SH-SY5Y (cell line): ENCODE results near the gene TMEM235.

Experiments used
- GATA2 ChIP-seq: IDR thresholded peaks from 2 replicates; pipeline ENCODE4 v1.6.1; 2011; ENCODE audit warnings: mild to moderate bottlenecking, low read depth, low read length
- GATA3 ChIP-seq: IDR thresholded peaks from 2 replicates; pipeline ENCODE4 v1.6.1; 2011; ENCODE audit warnings: low read depth, mild to moderate bottlenecking, low read length, moderate library complexity

The TMEM235 gene

DNA sequence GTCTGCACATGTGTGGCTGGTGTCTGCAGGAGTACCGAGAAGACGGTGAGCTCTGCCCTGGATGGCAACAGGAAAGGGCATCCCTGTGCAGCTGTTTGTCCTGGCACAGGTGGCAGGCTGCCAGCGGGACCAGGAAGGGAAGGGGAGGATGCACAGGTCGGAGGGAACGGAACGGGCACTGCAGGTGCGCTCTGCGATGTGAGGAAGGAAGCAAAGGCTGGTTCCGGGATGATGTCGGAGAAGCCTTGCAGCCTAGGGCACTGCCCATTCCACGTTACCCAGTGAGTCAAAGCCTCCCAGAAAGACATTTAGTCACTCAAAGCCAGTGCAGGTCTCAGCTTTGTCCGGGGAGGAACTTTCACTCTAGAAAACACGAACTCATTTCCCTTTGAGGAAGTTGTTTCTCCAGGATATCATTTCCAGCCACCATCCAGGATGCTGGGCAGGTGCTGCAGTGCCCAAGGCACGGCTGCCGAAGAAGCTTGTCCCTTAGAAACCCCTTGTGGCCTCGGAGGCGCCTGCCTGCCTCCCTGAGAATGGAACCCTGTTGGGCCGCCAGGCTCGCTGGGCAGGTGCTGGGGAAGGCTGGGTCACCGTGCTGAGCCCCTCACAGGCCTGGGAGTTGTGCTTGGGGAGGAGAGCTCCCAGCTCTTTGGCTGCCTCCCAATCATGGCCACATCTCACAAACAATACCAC, 4.5 kb upstream of the TMEM235 start:
- no peak for TF ChIP-seq GATA3
- no peak for TF ChIP-seq GATA2

DNA sequence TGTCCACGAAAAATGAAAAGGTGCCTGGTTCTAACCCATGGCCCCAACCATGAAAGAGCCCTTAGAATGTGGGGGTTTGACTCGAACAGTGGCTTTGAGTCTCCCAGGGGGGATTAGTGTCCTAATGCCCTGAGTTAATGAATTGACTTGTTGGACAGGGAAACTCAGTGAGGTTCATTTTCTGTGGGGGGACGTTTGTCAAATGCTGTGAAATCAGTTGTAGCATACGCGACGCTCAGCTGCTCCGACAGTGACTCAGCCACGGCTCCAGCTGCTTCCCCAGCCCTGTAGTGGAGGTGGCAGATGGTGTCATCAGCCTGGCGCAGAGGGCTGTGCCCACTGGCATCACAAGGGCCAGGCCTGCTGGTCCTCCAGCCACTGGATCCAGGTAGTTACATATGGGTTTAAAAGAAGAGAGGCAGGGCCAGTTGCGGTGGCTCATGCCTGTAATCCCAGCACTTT, 3.9 kb upstream of the TMEM235 start:
- TF ChIP-seq GATA2 (no peak), GATA3 (no peak)

DNA sequence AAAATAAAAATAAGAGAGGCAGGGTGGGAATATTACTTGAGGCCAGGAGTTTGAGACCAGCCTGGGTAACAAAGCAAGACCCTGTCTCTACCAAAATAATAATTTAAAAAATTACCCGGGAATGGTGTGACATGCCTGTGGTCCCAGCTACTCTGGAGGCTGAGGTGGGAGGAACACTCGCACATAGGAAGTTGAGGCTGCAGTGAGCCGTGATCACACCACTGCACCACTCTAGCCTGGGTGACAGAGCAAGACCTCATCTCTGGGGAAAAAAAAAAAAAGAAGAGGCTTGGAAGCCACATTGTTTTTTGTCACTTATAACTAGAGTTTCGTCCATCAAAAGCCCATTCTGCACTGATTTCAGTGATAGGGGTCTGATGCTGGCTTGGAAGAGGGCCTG, 3.3 kb upstream of the TMEM235 start:
- TF ChIP-seq GATA3, result no peak
- TF ChIP-seq GATA2, result no peak

DNA sequence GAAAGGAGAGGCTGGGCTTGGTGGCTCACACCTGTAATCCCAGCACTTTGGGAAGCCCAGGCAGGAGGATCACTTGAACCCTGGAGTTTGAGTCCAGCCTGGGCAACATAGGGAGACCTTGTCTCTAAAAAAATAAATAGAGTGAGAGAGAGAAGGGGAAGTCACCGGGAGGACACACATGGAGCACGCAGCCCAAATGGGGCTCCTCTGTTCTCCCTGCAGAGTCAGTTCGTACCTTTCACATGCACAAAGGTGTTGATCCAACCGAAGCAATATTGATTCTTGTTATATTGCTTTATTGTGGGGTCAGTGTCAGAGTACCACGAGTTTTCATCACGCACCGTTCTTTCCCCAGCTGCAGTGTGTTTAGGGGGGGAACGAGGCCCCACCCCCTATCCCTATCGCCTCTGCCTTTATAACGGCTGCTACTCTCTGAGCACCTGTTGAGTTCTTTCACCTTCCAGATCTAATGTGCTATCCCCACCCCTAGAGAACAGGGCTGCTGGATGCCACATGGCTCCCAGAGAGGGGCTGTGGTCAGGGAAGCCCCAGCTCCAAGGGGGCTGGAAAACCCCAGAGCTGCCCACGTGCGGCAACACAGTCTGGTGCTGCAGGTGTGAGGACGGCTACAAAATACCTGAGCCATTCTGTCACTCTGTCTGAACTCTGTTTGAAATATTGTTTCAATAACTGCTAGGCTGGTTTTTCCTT, 1.0 kb upstream of the TMEM235 start:
- TF ChIP-seq GATA2, result no peak
- no peak for TF ChIP-seq GATA3

DNA sequence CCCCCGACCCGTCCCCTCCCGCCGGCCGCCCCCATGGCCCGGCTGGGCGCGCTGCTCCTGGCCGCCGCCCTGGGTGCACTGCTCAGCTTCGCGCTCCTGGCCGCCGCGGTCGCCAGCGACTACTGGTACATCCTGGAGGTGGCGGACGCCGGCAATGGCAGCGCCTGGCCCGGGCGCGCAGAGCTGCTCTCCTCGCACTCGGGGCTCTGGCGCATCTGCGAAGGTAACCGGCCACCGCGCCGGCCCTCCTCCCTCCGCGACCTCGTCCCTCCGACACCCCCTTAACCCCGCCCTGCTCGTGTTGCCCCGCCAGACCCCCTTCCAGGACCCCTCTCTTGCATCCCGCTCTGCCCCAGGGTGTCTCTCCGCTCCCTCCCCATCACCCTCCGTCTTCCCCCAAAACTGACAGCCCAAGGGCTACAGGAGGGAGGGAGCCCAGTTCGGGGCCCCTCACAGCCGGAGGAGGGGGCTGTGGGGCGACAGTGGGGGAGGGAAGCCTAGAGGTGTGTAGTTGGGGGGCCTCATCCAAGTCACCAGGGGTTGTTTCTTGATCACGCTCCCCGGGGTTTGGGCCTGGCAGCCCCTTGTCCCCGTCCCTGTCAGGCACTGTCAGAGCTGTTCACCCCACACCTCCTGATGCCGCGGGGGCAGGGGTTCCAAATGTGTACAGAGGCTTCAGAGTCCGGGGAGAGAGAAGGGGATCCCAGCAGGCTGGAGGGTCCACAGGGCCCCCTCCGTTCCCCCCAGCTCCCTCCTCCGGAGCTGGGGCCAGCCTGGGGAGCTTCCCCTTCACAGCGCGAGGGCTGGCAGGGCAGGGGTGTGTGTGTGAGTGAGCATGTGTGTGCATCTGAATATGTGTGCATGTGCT, 794 bp downstream of the TMEM235 start:
- no peak for TF ChIP-seq GATA2
- no peak for TF ChIP-seq GATA3

DNA sequence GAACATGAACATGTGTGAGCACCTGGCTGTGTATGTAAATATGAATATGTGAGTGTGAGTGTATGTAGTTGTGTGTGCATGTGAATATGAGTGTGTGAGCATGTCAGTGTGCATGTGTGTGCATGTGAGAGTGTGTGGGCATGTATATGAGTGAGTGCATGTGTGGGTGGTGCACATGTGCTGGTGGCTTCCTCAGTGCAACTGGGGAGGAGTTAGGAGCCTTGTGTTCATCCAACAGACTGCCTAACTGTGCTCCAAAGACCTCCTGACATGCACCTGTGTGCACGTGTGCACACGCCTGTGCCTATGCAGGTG, 1.4 kb downstream of the TMEM235 start:
- TF ChIP-seq GATA2 (no peak), GATA3 (no peak)

DNA sequence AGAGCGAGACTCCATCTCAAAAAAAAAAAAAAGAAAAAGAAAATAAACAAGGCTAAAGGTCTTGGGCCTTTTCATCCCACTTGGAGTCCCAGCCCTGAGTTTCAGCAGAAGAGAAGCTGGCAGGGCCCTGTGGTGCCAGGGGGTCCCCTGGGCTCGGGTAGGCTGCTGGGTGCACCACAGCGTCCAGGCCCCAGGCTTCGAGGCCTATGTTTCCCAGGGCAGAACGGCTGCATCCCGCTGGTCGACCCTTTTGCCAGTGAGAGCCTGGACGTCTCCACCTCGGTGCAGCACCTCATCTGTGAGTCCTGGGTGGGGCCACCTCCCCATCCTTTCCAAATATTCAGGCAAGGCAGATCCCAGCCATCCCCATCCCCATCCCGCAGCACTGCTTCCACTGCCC, 2.2 kb downstream of the TMEM235 start:
- no peak for TF ChIP-seq GATA3
- TF ChIP-seq GATA2, result no peak

DNA sequence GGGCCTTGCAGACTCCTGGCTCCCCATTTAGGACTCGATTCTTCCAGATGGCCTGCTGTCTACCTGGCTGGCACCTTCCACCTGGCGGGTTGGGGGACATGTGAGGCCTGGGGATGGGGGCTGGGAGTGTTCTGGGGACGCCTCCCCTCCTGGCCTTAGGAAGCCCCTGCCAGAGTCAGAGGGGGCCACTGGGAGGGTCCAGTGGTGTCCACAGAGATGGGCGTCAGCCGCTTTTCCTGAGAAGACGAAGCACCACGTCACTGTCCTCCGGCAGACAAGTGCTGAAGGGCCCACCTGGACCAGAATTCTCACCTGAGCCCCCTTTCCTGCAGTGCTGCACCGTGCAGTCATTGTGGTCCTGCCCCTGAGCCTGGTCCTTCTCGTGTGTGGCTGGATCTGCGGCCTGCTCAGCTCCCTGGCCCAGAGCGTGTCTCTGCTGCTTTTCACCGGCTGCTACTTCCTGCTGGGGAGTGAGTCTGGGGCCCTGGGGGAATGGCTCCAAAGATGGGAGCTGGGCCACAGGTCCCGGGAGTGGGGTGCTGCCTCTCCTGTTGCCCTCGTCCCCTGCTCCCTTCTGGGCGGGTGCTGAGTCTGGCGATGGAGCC, 2.9 kb downstream of the TMEM235 start:
- TF ChIP-seq GATA3 (no peak), GATA2 (no peak)

DNA sequence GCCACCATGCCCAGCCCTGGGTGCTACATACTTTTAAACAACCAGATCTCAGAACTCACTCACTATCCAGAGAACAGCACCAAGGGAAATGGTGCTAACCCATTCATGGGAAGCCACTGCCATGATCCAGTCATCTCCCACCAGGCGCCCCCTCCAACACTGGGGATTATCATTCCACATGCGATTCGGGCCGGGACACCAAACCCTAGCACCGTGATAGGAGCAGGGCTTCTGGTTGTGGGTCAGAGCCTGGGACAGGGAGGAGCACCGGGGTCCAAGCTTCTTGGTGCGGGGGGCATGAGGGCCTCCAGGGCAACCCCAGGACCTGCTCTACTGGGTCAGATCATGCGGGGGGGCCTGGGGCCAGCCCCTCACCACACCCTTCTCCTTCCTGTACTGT, 4.5 kb downstream of the TMEM235 start:
- TF ChIP-seq GATA3 (no peak), GATA2 (no peak)

DNA sequence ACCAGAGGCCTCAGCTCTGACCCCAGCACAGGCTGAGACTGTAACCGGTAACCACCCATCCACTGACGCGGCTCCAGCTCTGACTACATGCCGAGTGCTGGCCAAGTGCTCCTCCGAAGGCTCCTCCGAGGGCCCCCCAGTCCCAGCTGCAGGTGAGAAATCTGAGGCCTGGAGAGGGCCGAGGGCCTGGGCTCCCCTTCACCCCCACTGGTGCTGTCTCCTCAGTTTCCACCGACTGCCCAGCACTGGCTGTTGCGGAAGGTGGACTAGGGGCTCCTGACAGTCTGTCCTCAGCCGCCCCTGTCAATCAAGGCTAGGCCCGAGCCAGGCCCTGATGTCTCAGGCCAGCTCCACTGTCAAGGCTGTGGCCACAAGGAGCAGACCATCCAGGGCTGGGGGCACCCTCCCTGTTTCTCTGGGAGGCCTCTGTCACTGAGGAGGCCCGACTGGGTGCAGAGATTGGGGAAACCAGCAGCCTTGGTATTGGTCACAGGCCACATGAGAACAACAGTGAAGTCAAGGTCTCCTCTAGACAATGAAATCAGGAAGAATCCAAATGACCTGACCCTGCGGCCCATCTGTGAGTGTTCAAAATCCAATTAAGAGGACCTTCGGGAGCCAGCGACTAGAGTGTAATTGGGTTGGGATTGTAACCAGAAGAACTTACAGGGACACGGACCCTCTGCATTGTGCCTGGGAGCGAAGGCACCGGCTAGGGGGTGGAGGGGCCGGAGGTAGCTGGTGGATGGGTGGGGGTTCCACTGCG, 5.1 kb downstream of the TMEM235 start:
- TF ChIP-seq GATA2 (no peak), GATA3 (no peak)

DNA sequence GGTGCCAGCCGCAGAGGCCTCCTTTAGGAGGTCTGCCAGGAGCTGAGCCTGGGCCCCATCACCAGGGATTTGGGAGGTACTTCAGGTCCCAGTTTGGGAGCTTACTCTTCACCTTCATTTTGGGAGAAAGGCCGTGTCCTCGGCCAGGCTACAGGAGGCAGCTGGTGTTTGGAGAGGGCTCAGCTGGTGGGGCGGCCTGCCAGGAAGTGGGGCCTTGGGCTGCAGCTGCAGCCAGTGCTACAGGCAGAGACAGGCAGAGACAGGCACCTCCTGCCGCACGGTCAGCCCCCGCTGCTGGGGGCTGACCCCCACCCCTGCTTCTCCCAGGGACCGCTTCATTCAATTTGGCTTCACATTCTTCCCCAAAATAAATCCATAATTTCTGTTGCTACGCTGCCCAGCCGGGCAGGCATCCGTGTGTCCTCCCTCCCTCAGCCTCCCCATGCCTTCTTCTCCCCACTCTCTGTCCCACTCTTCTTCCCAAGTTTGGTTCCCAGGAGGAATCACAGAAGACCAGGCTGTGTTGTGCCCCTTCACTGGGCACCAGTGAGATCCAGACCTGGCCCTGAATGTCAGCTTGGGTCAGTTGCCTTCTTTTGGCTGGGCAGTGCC, 6.1 kb downstream of the TMEM235 start:
- no peak for TF ChIP-seq GATA3
- TF ChIP-seq GATA2, result no peak

DNA sequence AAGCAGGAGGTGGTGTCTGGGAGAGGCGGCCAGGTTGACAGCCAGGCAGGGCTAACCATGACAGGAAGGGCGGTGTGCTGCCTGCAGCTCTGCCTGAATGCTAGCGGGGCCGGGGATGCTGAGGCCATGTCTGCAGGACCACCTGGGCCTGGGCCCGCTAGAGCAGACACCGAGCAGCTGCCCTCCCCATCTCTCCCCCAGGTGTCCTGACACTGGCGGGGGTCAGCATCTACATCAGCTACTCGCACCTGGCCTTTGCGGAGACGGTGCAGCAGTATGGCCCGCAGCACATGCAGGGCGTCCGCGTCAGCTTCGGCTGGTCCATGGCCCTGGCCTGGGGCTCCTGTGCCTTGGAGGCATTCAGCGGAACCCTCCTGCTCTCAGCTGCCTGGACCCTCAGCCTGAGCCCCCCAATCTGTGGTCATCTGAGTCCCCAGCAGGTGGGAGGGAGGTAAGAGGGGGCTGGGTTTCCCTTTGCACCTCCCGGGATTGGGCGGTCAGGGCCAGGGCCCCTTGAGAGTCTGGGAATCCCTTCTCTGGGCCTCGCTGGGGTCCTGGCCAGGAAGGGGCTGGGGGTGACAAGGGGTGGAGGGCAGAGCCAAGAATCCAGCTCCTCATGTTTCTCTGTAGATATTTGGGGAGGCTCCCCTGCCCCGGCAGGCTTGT, 7.5 kb downstream of the TMEM235 start:
- TF ChIP-seq GATA3 (no peak), GATA2 (no peak)
